GM21528 (cell line): ENCODE measurements around the gene SMOC1.

Source experiments
- ATAC-seq: cut with Tn5 transposase; IDR thresholded peaks from one replicate; pipeline ENCODE4 v1.9.1; 2021; ENCODE audit warnings: mild to moderate bottlenecking, moderate library complexity; ENCODE audit not compliant: unreplicated experiment, low FRiP score

Gene SMOC1

DNA sequence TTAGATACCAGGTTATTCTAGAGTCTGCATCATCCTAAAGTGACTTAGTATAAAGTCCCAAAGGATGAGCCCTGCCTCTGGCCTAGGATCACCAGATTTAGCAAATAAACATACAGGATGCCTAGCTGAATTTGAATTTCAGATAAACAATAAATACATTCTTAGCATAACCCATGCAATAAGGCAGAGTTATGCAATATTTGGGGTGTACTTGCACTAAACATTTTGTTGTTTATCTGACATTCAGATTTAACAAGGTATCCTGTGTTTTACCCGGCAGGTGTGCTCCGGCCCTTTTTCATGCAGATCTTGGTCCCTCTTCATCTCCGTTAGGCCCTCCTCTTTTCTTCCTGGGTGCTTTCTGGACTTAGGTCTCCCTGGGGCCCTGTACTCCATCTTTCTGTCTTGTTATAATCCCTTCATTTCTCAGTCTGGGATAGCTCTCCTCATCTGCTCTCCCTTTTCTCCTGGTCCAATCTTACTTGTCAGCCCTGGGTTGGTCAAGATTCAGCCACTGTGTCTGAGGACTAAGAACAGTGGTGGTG is 18.1 kb upstream of the SMOC1 start:
- ATAC-seq, result no peak

DNA sequence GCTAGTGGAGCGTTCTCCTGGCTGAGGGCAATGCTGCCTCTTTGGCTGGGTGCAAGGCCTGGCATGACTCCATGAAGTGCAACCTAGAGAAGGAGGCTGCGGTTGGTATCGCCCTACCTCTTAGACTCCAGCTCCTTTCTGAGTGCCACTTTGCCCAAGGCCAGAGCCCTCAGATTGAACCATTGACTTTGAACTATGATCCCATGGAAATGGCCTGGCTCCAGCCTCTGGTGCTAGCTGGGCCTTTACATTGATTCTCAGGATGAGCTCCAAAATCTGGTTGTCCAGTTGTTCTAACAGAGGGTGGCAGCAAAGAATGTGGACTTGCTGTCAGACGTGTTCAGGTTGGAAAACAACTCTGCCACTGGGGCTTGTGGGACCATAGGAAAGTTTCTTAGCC is 16.1 kb upstream of the SMOC1 start:
- no peak for ATAC-seq

DNA sequence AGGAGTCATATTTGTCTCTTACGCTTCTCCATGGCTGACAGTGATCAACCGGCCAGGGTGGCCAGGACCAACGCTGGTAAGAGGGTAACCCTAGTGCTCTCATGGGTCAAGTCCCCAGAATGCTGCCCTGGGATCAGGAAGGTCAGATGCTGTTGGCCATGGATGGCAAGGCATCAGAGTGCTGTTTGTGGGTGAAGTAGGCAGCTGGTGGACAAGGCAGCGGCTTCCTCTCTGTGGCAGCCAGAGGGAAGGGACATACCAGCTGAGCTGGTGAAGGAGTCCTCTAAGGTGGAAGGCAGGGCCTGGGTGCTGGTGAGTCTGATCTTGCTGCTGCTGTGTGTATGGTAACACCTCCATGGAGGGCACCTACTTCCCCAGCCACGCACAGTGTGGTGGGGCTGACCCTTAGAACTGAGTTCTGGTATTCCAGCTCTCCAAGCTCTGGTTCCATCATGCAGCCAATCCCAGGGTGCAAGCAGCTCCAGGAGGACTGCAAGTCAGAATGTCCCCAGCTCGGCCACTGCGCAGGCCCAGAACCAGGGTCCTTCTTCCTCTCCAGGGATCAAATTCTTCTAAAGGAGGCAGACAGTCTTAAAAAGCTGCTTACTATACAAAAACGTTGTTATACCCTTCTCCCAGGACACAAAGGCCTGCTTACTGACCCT is 13.4 kb upstream of the SMOC1 start:
- no peak for ATAC-seq

DNA sequence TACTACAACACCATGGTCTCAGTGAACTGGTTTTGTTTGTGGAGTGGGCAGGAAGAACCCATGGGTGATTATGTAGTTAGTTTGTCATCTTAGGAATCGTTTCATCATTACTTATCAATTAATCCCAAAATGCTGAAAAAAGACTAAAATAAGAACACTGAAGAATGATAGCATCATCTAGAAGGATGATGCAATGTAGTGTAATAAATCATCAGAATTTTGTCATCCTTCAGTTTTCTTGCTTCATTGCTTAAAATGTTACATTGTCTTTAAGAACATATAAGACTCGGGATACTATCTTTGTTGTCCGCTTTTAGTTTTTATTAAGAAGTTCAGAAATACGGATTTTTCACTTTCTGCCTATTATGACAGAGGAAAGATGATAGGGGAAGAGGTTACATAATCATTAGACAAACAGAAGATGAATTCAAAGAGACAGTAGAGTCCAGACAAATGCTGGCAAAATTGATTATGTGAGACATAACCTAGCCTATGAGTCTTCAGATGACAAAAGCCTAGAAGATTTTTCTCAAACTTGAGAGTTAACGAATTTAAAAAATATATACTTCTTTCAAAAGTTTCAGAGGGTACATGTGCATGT is 10.8 kb upstream of the SMOC1 start:
- ATAC-seq, result no peak

DNA sequence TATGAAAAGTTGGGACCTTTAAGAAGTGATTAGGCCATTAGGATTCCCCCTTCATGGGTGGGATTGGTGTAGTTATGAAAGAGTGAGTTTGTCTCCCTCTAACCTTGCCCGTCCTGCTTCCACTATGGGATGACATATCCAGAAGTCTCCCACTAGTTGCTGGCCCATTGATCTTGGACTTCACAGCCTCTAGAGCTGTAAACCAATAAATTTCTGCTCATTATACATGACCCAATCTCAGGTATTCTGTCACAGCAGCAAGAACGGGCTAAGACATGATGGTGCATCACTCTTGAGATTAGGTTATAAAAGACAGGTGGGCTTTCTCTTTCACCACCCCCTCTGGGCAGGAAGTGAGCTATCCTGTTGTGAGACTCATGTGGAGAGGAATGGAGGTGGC is 8.6 kb upstream of the SMOC1 start:
- ATAC-seq, result no peak

DNA sequence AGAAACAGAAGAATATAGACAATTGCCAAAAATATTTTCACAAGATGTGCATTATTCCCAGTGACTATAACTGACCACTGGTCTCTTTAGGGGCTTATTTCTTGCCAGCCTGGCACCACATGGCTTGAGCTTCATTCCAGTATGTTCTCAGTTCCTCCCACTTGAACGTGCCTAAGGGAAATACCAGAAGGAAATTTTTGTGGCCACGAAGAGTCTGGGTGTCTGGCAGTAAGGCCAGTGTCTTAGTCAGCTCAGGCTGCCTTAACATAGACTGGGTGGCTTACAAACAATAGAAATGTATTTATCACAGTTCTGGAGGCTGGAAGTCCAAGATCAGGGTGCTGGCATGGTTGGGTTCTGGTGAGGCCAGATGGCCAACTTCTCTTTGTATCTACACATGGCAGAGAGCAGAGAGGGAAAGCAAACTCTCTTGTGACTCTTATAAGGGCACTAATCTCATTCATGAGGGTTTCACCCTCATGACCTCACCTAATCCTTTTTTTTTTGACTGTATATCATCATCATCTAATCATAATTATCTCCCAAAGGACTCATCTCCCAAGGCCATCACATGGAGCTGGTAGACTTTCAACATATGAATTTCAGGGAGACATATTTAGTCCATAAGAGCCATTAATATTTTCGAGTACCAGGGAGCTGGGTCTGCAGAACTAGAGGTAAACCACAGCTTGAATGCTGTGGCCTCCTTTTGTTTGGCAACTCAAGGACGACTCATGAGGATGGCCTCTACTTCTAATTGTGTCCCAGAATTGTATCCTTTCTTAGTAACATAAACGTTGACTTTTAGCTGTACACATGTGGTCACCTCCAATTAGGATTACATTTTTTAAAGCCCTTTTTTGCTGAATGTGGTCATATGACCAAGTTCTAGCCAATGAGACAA is 5.1 kb upstream of the SMOC1 start:
- no peak for ATAC-seq

DNA sequence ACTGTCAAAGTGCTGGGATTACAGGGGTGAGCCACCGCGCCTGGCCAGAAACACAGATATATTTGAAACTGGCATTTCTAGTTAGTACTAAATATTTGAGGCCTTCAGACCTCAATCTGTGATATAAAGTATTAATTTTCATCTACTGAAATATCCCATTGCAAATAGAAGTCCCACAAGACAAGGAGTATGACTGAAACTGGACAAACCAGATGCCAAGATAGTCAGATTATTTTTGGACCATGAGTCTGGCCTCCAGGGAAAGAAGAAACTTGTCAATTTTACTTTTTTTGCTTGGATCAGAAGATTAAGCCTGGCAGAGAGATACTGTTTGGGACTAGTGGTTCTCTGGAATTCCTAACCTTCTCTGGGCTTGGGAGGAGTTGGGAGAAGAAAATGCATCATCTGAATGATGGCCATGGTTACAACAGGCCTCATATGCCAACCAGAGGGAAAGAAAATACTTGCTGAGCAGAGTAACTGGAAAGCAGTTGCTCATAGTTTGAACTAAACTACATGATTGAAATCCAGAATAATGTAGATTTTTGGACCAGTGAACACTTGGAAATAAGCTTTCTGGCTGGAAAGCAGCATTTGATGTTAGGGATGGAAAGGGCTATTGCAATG is 2.9 kb upstream of the SMOC1 start:
- ATAC-seq, result no peak

DNA sequence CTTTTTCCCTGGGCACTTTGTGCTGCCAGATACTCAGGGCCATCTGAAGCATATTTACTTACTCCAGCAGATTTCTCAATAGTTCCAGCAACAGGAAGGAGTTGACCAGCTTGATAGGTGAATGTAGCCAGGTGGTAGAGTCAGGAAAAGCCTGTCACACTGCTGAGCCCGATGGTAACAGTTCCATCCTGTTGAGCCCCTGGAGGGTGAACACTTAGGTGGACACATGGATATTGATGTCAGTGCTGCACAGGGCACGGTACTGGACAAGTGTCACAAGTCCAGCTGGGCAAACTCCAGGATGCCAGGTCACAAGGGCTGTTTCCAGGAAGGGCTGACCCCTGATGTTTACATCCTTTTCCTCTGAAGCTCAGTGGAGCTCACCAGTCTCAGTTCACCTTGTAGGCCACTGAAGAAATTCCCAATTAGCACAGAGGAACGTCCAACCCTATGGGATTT is 2.3 kb upstream of the SMOC1 start:
- ATAC-seq, result no peak

DNA sequence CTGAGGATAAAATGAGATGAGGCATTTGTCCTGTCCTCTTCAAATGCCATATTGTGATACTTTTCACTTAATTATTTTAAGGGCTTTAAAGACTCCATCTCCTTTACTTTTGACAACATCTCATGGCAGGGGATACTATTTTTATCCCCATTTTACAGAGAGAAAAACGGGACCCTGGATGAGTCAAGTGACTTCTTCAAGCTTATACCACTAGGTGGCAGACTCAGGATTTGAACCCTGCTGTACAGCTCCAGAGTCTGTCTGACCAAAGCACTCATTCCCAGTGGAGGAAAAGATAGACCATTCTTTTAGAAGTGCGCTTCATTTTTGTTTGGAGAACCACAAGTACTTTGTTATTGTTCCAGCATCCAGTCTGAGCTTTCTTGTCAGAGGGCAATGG is 1.7 kb upstream of the SMOC1 start:
- ATAC-seq, result no peak

DNA sequence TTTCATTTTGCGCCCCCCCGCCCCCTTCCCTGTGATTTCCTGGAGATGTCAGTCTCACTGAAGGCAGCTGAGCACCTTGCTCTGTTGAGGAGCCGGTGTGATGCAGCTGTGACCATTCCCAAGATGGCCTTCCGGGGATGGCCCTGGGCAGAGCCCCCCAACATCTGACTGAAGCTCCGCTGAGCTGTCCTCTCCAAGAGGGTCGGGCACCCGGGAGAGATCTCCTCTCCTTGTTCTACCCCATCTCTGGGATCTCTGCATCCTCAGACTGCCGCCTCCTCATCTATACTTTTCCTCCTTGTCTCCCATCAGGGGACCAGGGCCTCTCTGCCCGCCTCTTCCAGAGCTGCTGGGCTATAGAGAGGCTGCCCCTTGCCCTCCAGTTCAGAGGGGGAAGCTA is 965 bp upstream of the SMOC1 start:
- ATAC-seq, result no peak

DNA sequence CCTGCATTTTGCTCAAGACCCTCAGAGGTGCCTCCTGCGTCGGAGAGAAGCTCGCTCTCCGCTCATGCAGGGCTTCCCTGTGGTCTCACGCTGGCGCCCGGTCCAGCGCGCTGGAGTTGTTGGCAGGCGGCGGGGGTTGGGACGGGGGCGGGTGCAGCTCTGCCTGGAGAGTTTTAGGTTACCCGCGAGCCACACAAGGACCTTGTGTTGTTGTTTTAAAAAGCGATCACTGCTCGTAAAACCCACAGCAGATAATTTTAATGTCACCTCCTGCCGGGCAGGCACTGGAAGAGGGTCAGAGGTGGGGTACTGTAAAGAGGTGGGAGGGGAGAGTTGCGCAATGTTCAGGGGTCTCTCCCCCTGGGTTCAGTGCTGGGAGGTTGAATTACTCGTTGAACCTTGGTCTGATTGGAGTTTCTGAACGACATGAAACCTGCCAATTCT is 850 bp downstream of the SMOC1 start:
- no peak for ATAC-seq

DNA sequence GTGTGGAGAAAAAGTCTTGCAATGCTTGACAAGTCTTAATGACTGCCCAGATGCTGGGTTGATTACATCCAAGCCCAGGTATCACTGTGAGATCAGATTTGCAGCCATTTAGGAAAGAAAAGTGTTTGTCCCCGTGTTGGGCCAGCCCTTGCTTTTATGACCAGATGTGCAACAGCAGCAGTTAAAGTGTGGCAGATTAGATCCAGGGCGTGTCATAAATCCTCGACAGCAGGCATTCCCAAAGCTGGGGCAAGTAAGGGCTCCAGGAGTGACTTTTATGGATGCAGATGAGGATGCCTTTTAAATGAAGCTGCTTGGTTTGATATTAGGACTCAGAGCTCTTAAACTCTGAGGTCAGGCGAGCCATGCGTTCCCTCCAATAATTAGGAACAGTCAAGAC is 1.7 kb downstream of the SMOC1 start:
- no peak for ATAC-seq

DNA sequence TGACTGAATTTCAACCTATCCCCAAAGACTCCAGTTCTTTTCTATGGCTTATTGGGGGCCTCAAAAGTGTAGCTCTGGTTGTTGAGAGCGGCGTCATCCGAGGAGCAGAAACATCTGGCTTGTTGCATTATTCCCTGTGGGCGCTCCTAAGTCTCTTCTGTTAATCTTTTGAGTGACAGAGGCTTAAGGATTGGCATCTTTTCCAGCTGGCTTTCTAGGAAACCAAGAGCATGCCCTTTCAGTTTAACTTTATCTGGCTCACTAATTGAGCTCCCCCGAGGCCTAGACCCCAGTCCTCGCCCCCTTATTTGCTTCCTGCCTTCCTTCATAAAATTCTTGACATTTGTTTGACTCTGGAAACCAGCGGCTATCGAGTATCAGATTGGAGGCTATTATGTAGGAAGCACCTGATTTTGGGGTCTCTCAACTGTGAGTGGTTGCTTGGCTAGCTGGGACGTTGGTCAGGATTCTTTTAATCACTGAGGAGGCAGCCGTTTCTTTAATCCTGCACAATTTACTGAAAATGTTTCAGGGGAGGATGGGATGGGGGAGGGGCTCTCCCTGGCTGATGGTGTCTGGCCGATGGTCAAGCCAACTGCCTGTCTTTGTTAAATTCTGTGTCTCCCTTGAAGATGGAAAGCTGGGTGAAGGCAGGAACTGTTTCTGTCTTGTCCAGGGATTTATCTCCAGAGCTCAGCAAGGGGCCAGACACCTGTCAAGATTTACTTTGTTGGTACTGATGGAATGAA is 3.1 kb downstream of the SMOC1 start:
- no peak for ATAC-seq

DNA sequence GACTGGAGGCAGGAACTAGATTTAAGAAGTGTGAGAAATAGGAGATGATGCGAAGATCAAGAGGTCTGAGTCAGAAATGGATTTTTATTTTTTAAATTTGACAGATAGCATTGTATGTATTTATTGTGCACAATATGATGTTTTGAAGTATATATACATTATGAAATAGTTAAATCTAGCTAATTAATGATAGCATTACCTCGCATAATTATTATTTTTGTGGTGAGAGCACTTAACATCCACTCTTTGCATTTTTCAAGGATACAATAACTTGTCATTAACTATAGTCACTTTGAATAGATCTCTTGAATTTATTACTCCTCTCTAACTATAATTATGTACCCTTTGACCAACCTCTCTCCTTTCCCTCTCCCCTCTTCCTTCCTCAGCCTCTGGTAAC is 3.7 kb downstream of the SMOC1 start:
- ATAC-seq, result no peak

DNA sequence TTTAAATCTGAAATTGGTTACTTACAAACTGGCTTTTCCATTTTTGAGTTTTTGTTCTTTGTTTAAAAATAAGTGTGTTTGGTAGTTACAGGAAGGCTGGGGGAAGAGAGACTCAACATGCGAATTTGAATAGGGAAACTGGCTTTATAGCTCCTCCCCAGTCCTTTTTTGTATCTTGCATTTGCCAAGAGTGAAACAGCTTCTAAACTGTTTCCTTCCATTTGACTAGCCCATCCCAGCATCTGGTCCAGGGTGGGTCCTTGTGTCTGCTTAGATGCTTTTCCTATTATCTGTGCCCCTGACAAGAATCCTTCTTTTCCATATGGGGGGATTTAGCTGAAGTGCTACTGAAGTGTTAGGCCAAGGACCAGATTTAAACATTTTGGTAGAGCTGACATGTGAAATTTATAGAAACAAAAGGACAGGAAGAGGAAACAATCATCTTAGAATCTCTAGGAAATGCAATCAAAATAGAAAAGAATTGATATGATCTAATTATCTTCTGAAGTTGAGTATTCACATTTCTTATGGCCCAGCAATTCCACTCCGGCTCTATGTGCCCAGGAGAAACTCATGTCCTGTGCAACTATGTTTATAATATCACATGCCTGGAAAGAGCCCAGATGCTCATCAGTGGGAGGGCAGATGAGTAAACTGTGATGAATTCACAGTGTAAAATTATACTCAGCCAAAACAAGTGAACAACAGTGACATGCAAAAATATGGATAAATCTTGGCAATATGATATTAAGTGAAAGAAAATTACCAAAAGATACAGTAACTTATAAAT is 7.4 kb downstream of the SMOC1 start:
- no peak for ATAC-seq

DNA sequence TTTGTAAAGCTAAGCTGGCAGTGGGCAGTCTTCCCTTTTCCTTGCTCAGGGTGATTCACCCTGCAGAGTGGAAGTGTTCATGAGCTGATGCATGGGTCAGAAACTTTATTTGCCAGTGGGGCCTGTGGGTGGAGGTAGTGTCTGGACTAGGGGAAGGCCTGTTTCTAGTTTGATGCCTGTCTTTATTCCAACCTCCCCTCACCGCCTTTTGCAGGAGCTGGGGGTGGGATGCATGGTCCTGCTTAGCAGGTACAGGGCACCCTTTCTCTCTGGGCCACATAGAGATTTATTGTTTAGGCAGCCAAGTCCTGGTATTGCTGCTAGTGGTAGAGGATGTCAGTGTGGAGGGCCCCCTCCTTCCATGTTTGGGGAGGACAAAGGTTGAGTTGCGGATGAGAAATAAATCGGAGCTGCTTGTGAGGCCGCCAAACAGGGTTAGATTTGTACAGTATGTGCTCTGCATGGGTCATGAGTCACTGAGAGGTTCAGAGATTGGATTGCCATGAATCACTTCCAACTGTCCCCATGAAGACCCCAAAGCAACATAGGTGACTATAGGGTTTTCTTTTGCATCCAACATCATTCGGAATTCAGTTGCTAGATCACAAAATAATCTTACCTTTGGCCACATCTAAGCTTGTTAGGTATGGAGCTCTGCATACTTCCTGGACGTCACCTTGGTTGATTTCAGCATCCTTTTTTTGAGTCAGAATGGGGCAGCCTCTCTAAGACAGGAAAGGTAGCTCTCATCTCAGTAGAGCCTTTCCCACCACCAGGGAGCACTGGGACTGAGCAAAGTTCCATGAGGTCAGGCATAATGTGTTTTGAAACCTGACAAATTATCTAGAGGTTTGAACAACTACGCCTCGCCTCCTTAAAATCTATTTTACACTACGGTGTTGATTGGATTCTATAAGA is 8.8 kb downstream of the SMOC1 start:
- ATAC-seq, result no peak

DNA sequence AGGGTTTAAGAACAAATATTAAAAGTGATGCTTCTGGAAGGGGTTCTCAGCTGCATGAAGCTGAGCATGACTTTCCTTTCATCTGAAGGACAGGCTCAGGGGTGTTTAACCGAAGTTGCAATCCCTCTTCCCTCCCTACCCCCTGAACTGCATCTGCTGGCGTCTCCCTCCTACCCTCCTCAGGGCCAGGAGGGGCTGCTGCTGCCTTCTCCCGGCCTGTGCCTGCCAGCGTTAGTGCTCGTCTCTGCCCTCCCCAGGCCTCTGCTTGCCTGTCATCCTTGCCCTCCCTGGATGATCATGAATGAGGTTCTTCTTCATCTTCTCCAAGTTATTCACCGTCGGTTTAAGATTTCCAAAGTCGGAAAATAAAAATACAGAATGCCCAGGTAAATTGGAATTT is 12.2 kb downstream of the SMOC1 start:
- ATAC-seq, result no peak

DNA sequence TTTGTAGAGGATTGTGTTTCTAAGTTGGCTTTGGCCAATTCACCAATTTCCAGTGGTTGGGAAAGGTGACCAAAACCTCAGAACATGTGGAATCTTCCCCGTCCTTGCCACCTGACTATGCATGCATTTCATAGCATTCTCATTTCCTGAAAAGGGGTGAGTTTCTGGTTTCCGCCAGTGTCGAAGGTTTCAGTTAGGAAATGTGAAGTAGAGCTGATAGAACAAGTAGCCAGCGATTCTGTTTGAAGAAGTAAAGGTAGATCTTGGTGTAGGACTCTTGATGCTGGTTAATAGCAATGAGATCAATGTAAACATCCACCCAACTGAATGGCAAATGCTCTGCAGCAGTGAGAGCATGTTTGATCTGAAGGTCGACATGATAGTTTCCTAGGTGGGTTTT is 15.9 kb downstream of the SMOC1 start:
- ATAC-seq, result no peak
